Endothelial cell of umbilical vein (primary cell): ENCODE measurements around the gene TEX264.

Source experiments
- JUN ChIP-seq: IDR thresholded peaks from 2 replicates; pipeline ENCODE4 v1.6.1; 2011; ENCODE audit warnings: borderline replicate concordance, low read depth; ENCODE audit not compliant: insufficient read length, insufficient read depth
- TF ChIP-seq, protein P1 (sequence below), 2 donors: IDR thresholded peaks; 1 replicate in 1 of 2; 2 replicates in 1 of 2; pipeline ENCODE4 v1.5.1; 2011; ENCODE audit warnings: low read length in 2 of 2, mild to moderate bottlenecking in 2 of 2, moderate library complexity in 2 of 2, control low read depth in 1 of 2, inconsistent platforms in 1 of 2, low read depth in 1 of 2; ENCODE audit not compliant: insufficient read depth in 1 of 2; ENCODE audit errors: extremely low read depth in 1 of 2

DNA sequence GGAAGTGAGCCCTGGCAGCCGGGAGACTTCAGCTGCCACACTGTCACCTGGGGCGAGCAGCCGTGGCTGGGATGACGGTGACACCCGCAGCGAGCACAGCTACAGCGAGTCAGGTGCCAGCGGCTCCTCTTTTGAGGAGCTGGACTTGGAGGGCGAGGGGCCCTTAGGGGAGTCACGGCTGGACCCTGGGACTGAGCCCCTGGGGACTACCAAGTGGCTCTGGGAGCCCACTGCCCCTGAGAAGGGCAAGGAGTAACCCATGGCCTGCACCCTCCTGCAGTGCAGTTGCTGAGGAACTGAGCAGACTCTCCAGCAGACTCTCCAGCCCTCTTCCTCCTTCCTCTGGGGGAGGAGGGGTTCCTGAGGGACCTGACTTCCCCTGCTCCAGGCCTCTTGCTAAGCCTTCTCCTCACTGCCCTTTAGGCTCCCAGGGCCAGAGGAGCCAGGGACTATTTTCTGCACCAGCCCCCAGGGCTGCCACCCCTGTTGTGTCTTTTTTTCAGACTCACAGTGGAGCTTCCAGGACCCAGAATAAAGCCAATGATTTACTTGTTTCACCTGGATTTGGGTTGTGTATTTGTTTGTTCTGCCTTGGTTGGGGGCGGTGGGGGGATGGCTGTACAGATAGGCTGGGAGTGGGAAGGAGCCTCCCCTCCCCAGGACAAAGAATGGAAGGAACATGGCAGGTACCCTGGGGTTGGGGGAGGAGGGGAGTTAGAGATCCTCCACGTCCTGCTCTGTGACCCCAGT is 32.9 kb downstream of the TEX264 start:
- no peak for TF ChIP-seq JUN
- TF ChIP-seq, protein P1, sequence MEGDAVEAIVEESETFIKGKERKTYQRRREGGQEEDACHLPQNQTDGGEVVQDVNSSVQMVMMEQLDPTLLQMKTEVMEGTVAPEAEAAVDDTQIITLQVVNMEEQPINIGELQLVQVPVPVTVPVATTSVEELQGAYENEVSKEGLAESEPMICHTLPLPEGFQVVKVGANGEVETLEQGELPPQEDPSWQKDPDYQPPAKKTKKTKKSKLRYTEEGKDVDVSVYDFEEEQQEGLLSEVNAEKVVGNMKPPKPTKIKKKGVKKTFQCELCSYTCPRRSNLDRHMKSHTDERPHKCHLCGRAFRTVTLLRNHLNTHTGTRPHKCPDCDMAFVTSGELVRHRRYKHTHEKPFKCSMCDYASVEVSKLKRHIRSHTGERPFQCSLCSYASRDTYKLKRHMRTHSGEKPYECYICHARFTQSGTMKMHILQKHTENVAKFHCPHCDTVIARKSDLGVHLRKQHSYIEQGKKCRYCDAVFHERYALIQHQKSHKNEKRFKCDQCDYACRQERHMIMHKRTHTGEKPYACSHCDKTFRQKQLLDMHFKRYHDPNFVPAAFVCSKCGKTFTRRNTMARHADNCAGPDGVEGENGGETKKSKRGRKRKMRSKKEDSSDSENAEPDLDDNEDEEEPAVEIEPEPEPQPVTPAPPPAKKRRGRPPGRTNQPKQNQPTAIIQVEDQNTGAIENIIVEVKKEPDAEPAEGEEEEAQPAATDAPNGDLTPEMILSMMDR (IDR thresholded peaks at IDR 0.05; ENCODE audit: extremely low read depth in 1 of 2, insufficient read depth in 1 of 2, low read depth in 1 of 2, low read length in 2 of 2): no peak
